HG02970 (cell line): ENCODE measurements around the gene CES1.
"Not testable (repeated sequence)": the region's sequence is repeated elsewhere in the genome, so short reads cannot be mapped to it uniquely, and the experiment has no call there.

Experiments
- ATAC-seq: cut with Tn5 transposase; IDR thresholded peaks from one replicate; pipeline ENCODE4 v1.9.1; 2021; ENCODE audit warnings: mild to moderate bottlenecking, moderate library complexity, moderate number of reproducible peaks; ENCODE audit not compliant: unreplicated experiment, low FRiP score

The CES1 gene

DNA sequence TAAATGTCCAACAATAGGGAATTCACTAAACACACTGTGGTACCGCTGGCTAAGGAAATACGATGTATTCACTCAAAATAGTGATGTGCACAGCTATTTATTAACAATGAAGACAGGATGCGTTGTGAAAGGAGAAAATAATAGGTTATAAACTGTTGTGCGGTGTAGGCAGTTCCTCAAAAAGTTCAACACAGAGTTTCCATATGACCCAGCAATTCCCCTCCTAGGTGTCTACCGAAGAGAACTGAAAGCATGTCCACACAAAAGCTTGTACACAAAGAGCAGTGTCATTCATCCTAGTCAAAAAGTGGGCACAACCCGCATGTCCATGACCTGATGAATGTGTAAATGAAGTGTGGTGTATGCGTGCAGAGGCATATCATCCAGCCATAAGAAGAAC, 1.2 kb upstream of the CES1 start:
- ATAC-seq: no peak

DNA sequence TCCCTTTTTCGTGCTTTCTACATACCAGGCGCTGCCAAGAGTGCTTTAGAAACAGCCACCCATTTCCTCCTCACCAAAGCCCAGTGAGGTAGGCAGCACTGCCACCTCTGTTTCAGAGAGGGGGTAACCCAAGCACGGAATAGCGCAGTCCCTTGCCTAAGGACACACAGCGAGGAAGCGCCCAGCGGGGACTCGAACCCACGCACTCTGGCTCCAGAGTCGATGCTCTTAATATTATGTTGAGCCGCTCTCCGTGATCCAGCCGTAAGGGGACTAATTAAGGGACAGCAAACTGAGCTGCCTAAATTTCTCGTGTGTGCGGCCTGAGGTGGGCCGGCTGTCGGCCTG, 497 bp downstream of the CES1 start:
- ATAC-seq: no peak

DNA sequence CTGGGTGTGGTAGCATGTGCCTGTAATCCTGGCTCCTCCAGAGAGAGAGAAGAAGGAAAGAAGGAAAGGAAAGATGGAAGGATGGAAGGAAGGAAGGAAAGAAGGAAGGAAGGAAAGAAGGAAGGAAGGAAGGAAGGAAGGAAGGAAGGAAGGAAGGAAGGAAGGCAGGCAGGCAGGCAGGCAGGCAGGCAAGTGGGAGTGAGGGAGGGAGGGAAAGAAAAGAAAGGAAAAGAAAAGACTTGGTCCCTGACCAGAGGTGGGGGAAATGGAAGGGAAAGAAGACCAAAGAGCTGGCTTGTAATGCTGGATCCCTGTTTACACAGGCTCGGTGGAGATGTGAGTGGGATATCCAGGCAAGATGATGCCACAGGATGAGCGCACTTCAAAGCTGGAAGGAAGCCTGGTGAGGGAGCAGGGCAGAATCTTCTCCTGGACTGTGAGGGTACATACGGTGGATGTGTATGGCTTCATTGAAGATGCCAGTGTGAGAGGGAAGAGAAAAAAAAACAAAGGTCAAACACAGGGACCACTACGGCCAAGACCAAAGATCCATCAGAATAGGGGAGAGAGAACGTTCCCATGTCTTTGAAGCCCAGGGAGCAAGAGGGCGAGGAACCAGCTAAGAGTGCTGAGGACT, 2.1 kb downstream of the CES1 start:
- no peak for ATAC-seq

DNA sequence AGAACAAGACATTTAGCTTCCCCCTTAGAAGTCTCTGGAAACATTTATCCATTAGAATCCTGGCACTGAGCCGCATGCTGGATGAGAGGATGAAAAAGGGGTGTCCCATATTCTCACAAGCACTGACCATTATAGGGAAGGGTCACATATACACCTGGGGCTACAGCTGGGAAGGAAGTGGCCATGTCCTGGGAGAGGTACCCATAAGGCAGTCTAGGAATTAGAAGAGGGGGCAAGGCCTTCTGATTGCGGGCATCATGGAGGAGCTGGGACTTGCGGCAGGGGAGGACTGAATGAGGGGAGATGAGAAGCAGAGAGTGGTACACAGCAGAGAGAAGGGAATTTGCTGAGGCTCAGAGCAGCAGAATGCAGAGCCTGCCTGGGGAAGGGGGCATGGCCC, 3.7 kb downstream of the CES1 start:
- not testable (repeated sequence) for ATAC-seq

DNA sequence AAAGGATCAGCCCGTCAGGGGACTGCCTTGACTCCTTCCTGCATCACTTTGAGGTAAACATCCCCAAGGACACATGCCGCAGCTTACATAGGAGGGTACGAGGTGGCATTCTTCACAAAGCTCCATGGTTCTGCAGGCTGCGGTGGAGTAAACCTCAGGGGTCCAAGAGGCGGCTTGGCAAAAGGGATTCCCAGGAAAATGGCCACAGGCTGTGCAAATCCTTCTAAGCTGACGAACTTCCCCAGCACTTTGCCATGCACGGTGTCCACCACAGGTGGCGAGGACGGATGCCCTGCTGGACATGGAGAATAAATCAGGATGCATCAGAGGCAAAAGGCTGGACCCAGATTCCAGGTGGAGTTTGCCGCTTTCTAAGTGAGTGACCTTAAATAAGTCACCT, 4.2 kb downstream of the CES1 start:
- no peak for ATAC-seq

DNA sequence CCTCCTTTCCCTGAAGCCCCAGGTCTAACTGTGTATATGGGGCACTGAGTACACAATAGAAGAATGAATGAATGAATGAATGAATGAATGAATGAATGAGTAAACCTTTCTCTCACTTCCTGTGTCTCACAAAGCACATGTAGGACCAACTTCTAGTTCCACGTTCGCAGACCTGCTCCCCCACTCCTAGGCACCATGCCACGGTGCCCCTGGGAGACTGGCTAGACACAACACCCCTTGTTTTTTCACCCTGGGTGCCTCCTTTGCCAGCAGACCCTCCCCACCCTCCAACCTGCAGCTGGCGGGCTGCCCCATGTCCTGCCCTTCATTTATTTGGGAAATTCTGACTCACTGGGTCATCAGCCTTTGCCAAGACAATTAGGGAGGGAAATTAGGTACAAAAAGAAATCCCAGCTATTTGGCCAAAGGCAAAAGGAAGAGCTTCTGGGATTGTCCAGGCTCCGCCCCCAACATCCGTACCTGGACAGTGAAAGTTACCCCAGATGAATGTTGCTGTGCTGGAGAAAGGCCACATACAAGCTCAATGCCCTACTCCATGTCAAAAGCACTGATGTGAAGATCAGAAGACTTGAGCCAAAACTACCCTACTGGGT, 7.7 kb downstream of the CES1 start:
- ATAC-seq: no peak

DNA sequence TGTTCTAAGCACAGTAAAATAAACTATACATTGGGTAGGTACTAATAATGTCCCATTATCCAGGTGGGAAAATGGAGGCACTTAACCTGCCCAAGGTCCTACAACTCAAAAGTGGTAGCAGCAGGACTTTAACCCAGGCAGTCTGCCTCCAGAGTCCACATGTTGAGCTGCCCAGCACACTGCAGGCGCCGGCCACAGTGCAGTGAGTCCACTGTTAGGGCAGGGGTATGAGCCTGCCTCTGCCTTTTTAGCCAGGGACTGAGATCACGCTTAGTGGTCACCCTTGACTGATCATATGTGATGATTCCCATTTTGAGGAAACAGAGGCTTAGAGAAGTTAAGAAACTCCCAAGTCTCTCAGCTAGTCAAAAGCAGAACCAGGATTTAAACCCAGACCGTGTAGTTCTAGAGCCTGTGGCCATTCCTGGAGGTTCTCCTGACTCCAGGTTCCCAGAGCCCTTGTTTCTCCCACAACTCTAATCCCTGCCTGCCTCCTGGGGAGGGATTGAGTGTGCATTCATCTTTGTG, 8.4 kb downstream of the CES1 start:
- ATAC-seq: no peak

DNA sequence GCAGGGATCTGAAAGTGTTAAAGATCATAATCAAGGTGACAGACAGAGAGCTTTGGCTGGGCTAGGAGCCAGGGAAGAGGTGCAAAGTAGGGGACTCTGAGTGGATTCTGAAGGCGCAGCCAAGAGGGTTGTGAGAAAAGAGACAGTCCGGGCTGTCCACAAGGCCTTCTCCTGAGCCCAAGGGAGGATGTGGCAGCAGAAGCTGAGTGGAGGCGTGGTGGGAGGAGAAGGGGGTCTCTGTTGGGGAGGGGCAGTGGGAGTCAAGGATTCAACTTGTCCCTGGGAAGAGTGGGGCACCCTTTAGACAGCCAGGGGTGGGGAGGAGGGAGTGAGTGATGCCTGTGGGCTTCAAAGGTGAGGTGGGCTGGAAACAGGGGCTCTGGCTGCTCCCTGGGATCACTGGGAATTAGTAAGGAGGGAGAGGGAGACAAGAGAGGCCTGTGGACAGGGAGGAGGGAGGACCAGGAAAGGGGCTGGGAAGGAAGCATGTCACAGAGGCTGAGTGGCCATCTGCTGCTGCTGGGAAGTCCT, 10.6 kb downstream of the CES1 start:
- no peak for ATAC-seq

DNA sequence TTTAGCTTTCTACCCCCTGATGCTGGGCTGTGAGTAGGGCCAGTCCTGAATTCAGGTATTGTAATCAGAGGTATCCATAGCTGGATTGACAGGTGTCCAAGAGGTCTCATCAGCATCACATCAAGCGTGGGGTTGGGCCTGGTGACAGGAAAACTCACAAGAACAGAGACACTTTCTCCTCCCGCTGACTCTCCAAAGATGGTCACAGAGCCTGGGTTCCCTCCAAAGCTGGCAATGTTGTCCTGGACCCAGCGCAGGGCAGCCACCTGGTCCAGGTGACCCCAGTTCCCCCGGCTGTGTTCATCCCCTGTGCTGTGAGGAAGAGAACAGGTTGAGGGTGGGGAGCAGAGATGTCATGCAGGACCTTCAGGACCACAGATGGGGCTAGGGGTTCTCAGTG, 11.7 kb downstream of the CES1 start:
- ATAC-seq: no peak

DNA sequence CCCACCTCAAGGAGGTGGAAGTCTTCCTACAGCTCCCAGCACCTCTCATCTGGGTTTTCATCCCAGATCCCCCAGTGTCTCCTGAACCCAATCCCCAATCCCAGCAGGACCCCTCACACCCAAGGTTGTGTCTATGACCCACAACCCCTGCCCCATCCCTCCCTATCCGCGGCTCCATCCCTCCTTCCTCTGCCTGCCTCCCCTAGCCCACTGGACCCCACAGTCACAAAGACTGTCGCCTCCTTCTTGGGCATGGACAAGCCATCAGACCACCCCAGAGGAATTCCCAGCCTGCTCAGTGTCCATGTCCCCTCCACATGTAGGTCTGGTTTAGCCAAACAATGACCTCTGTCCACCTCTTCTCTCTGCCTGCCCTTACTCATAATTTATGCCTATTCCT, 12.3 kb downstream of the CES1 start:
- ATAC-seq: no peak

DNA sequence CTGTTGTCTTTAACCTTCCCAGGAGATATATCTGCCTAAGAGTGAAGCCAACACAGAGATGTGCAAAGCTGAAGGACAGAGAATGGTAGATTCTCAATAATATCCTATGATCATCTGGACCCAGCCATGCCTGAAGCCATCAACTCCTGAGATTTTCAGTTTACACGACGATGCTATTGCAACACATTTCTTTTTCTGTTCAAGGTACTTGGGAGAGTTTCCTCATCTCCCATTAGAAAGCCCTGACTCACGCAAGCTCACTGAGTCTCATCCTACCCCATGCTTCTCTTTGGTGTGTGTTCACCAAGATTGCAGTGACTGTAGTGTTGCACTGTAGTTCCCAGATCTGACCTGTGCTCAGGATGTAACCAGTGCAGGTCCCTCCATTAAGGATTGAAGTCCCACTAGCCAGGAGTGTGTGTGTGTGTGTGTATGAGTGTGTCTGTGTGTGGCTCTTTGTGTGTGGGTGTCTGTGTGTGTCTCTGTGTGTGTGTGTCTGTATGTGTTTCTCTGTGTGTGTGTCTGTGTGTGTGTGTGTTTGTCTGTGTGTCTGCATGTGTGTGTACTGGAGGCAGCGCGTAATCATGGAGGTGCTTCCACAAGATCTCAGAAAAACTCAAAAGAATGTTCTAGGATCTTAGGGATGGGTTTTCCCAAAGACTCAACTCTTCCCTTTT, 15.5 kb downstream of the CES1 start:
- ATAC-seq: no peak

DNA sequence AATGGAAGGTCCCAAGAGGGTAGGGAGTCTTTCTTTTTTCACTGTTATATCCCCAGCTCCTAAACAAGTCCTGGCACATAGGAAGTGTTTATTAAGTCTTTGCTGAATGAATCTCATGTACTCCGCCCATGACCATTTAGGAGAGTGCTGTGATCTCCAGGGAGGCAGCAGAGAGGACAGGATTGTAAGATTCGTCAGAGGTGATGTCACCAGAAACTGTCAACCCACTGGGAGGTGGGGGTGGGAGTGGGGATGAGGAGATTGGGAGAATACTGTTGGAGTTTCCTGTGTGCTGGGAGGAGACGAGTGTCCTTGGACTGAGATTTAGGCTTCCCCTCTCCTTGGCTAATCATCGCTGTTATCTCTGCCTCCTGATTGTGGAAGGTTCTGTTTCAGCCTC, 16.7 kb downstream of the CES1 start:
- ATAC-seq: not testable (repeated sequence)

DNA sequence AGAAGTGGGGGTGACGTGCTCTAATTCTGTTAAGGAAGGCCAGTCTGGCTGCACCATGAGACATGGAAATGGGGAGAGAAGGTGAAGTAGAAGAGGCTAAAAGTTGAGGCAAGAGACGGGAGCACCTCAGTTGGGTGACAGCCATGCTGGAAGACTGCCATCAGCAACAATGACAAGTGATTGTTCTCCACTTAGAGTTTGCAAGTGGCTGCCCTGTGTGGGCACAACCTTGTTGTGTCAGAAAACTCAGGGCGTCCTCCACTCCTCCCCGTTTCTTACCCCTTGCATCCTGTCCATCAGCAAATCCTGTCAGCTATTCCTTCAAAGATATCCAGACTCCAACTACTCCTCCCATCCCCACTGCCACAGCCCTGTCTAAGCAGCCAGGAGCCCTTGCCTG, 17.6 kb downstream of the CES1 start:
- no peak for ATAC-seq

DNA sequence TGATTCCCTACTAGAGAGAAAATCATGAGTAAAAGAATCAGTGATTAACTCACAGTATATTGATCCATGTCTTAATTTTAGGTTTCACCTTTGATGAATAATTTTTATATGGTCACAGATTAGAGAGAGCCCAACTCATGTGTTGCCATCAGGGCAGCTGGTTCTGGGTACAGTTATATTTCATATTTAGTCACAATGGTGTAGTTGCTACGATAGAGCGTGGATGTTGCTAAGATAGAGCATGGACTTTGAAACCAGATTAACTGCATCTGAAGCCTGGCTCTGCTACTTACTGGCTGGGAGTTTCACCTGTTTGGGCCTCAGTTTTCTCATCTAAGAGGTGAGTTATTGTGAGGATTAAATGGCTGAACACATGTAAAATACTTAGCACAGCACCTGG, 18.7 kb downstream of the CES1 start:
- ATAC-seq: not testable (repeated sequence)

DNA sequence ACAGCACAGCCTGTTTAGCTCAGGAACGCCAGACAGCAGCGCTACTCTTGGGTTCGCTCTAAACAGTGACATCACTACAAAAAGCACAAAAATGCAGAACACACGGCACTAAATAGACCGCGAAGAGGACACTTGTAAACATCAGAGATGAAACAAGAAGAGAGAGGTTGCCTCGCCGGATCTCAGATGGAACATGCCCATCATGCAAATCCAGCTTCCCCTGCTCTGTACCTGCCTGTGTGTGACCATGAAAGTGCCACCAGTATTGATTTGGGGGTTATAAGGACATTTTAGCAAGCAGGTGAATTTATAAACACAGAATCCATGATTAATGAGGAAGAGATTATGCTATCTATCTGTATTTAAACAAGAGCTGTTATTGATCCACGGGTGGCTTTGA, 19.2 kb downstream of the CES1 start:
- ATAC-seq: not testable (repeated sequence)

DNA sequence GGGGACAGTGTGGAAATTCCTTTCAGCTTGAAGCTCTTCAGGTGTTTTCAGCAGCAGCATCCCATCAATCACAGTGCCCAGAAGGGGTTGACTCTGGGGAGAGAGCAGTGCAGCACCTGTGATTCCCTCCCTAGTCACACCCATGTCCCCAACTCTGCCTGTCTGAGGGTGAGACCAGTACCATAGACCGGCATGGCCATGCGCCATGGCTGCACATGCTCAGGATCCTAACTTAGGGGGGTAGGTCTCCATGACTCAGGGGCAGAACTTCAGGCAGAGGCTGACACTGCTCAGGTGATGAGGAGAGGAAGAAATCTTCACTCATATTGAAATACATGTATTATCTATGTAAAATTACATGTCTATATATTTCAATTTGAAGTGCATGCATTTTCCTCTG, 19.9 kb downstream of the CES1 start:
- ATAC-seq: no peak

DNA sequence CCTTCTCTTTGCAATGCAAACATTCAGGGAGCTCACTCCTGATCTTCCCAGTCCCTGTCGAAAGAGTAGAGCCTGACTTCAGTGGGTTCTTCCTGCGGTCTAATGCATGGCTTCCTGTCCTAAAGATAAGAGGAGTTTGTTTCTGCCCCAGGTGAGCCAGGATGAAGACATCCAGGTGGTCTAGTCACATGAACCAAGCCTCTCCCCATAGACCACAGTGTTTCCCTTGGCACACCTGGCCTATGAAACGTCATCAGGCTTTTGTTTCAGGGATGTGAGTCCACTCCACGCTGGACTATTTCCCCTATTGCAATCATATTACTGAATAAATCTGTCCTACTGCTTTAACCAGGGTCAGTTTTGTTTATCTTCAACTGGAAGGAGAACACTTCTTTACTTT, 21.1 kb downstream of the CES1 start:
- ATAC-seq: no peak

DNA sequence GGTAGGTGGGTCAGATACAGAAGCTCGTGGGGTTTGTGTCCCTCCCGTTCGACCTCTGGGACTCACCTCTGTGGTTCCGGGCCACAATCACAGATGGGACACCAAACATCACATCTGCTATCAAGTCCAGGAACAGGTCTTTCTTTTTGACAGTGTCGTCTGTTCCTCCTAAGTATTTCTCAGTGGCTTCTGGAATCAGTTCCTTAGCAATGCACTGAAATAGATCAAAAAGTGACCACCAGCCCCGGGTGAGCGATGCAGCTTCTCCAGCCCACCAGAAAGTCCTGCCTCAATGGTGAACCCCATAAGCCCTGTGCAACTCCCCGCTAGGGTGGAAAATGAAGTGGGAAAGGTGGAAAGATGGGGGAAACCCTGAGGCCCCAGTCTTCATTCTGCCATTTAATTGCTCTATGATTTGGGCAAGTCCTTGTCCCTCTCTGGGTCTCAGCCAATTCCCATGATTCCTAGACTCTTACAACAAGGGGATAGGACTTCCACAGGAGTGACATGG, 22.4 kb downstream of the CES1 start:
- no peak for ATAC-seq

DNA sequence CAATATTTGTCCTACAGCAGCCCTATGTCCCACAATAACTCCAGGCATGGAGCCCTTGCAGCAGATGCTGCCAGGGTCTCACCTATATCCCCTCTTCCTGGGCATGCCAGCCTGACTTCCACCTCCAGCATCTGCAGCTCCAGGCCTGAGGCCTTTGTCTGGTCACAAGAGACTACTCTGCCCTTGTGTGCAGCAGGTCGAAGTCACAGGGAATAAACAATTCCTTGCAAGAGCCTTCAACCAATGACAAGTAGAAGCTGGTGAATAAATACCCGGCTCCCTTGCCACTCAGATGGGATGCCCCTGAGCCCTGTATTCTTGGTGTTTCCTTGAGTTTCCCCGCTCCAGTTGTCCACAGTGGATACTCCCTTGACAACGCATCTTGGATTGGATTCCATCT, 23.0 kb downstream of the CES1 start:
- ATAC-seq: no peak

DNA sequence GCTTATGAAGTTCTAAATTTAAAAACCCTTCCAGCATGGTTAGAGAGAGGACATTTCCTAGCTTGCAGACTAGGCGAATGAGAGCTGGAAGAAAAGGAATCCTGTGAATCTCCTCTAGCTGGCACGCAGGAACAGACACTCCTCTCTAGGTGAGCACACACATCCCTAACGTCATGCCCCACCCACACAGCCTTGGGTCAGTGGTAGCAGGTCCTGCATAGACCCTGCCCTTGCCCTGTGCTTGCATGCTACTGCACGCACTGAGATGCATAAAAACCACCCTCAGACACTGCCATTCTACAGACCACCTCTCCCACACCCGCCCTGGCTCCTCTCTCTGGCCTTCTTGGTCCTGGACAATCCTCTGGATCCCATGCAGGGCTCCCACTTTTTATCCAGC, 23.5 kb downstream of the CES1 start:
- ATAC-seq: no peak

DNA sequence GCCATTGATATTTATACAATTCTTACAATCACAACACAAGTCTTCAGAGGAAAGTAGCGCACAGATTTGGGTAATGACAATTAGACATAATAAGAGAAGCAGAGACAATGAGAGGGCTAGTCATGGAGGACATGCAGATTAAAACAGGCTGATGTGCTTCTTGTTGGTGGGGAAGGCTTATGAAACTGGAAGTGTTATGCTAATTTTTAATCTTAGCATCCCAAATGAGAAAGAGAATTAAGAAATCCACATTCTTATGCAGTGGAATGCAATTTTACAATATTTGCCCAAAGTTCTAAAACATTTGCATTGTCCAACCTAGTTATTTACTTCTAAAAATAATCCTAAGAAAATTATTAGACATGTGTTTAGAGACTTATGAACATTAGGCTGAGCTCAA, 24.6 kb downstream of the CES1 start:
- not testable (repeated sequence) for ATAC-seq
